Neuron (in vitro differentiated cells): ENCODE results near the gene DNAL1.

Experiments used
- H2AFZ ChIP-seq: one replicate; pipeline ENCODE4 v1.6.1; 2013; ENCODE audit warnings: low read depth, mild to moderate bottlenecking, inconsistent platforms, low read length, moderate library complexity
- H3K27me3 ChIP-seq: one replicate; pipeline ENCODE4 v1.6.1; 2013; ENCODE audit warnings: low read length; ENCODE audit not compliant: insufficient read depth
- H3K36me3 ChIP-seq: one replicate; pipeline ENCODE4 v1.6.1; 2013; ENCODE audit warnings: low read length; ENCODE audit not compliant: insufficient read depth
- H3K4me1 ChIP-seq: one replicate; pipeline ENCODE4 v1.6.1; 2013; ENCODE audit warnings: low read length; ENCODE audit not compliant: insufficient read depth
- H3K4me3 ChIP-seq: 2 replicates; pipeline ENCODE4 v1.5.1; 2013; ENCODE audit warnings: mild to moderate bottlenecking, low read length, moderate library complexity
- H3K9me3 ChIP-seq: one replicate; pipeline ENCODE4 v1.6.1; 2013; ENCODE audit warnings: low read length

Gene DNAL1

DNA sequence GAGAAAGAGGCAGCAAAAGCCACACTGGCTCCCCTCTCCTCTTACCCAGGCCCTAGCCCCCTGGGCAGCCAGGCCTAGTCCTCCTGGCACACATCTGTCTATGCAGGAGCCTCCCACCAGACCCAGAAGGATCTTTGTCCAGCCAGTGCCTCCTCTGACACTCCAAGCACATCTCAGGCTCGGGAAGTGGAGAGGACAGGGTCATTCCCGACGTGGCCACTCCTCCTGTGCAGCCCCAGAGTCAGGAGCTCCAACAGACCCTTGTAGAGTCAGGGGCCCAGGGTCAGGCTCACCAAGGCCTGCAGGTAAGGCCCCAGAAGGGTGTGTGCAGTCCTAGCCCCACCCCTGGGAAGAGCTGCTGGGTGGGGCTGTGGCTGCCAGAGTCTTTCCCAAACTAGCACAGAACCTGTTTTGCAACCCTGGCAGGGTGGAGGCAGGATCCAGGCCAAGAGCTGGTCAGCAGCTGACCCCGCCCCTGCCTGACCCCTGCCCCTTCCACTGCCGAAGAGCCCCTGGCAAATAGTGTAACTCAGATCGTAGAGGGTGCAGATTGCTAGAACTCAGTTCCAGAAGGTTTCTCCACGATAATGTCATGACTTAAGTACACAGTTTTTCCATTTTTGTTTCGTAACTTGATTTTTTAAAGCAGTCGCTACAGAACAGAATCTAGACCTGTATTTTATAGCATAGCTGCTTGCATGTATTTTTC lies 96.0 kb downstream of the DNAL1 start:
- H2AFZ ChIP-seq = no peak overlapping the region
- H3K4me3 ChIP-seq = peak overlapping the region; percentile 31
- H3K9me3 ChIP-seq = no peaks in the 10 kb centered on the region
- H3K36me3 ChIP-seq = peaks cover 19% of the 10 kb centered on the region
- peaks cover 37% of the 10 kb centered on the region for H3K4me1 ChIP-seq
- H3K27me3 ChIP-seq = no peaks in the 10 kb centered on the region

DNA sequence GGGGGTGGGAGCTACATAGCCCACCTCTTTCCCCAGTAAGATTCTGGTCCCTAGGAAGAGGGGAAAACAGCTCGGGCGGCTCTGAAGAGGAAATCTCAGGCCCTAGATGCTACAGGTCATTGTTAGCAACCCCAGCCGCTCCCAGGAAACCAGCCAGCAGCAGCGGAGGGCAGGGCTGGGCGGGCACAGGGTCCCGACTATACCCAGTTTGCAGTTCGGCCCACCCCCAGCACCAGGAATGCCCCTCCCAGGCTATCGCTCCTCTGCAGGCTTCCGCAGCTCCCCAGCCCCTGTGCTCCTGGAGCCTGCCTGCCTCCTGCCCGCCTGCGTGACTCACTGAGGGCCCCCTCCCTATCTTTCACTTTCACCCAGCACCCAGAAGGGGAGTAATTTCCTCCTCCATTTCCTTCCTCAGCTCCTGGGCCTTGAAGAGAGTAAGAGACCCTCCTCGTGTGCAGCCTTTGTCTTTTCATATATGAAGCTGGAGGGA lies 96.6 kb downstream of the DNAL1 start:
- peak overlapping the region; percentile 31 for H3K4me3 ChIP-seq
- peak overlapping the region; percentile 42 for H2AFZ ChIP-seq
- no peaks in the 10 kb centered on the region for H3K27me3 ChIP-seq
- H3K4me1 ChIP-seq = peaks cover 37% of the 10 kb centered on the region
- no peaks in the 10 kb centered on the region for H3K9me3 ChIP-seq
- peaks cover 19% of the 10 kb centered on the region for H3K36me3 ChIP-seq

DNA sequence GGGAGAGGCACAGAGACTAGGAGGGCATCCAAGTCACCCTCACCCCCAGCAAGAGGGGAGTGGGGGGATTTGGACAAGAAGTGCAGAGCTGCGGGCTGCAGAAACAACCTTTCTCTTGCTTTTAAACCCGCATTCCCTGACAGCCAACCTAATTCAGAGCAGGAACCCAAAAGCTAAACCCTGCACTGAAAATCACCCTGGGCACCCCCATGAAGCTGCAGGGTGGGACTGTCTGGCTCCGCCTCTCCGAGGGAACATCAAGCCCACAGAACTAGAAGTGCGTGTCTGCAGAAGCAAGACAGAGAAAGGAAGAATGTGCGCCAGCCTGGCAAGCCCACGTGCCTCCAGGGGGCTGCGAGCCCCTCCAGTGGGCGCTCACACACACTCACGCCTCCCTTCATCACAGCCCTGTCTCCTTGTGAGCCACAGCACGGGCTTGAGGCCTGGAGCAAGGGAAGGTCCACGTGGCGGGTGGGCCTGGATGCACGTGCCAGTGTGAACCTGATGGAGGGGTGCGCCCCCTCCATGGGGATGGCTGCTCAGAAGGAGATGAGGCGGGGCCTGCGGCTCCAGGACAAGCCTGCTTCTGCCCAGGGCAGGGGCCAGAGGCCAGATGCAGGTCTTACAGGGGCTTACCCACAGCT lies 97.2 kb downstream of the DNAL1 start:
- Histone ChIP-seq H3K9me3 (no peaks in the 10 kb centered on the region), H2AFZ (peak overlapping the region; percentile 42), H3K4me1 (peaks cover 41% of the 10 kb centered on the region), H3K4me3 (peak overlapping the region; percentile 31), H3K27me3 (no peaks in the 10 kb centered on the region), H3K36me3 (peaks cover 14% of the 10 kb centered on the region)

DNA sequence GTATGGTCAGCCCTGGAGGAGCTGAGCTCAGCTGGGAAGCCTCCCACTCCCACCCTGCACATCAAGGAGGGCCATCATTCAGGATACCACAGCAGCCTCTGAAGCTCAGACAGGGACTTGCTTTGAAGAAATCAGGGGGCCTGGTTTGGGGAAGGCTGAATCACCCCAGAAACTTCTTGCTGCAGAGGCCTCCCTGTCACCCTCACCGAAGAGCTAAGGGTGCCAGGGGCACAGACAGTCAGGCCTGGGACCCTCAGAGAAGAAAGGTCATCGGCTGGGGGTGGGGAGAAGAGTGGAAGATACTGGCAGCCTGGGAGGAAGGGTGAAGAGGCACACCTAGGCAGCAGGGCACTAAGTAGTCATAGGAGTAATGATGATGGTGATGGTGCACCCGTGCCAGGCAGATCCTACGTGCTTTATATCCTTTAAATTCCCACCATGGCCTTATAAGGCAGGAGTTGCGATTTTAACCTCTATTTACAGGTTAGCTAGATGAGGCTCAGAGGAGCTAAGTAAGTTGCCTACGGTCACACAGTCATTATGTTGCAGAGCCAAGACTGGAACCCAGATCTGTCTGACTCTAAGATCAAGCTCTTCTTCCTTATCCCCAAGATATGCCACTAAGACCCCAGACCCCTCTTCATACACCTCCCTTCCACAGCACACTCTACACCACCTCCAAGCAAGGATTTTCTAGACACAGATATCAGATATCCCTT lies 97.9 kb downstream of the DNAL1 start:
- Histone ChIP-seq H3K36me3 (peaks cover 11% of the 10 kb centered on the region), H3K4me1 (peaks cover 41% of the 10 kb centered on the region), H3K27me3 (no peaks in the 10 kb centered on the region), H2AFZ (no peak overlapping the region), H3K4me3 (no peak overlapping the region), H3K9me3 (no peaks in the 10 kb centered on the region)

DNA sequence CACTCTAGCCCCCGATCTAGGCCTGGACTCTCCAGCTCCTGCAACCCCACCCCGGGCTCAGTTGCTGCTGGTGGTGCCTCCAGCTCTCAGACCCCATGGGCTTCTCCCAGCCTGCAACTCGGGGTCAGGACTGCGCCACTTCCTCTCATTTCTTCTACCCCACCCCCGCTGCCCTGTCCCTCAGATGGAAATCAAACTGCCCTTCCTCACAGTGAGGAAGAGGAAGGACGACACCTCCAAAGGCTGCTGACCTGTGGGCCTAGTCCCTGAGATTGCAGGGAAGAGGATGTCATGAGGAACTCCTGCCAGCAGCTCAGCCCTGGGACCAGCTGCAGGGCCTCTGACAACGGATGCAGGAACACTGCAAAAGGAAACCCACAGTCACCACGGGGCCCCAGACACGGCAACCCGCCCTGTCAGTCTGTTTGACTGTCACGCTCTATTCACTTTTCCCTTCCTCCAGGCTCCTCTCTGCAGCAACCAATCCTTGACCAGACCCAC lies 98.7 kb downstream of the DNAL1 start:
- H3K36me3 ChIP-seq = peaks cover 8% of the 10 kb centered on the region
- H2AFZ ChIP-seq = no peak overlapping the region
- no peaks in the 10 kb centered on the region for H3K27me3 ChIP-seq
- H3K9me3 ChIP-seq = no peaks in the 10 kb centered on the region
- H3K4me3 ChIP-seq = no peak overlapping the region
- peaks cover 41% of the 10 kb centered on the region for H3K4me1 ChIP-seq

DNA sequence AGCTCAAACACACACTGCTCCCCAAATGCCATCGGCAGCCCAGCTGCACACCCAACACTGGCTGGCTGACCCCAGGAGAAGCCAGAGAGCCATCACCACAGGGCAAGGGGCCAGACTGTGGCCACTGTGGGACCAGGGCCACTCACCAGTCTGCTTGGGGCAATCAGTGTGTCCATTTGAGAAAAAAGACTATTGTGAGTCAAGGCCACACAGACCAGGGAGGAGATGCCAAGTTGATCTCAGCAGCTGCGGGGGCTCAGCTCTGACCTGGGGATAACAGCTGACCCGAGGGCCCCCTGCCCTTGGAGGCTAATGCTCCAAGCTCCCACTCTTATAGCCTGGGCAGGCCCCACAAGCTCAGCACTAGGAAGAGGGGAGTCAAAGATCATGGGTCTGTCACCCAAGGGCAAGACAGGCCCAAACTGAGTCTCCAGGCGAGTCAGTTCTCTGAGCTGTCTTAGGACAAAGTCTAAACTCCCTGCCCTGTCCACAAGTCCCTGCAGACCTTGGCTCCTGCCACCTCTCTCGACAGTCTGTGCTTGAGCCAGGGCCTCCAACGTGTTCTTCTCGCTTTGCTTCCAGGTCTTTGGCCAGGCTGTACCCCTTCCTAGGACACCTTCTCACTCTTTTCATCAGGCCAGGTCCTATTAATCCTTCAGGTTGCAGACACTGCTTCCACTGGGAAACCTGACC lies 99.5 kb downstream of the DNAL1 start:
- H2AFZ ChIP-seq = no peak overlapping the region
- H3K4me1 ChIP-seq = peaks cover 41% of the 10 kb centered on the region
- H3K4me3 ChIP-seq = no peak overlapping the region
- H3K36me3 ChIP-seq = peaks cover 2% of the 10 kb centered on the region
- H3K27me3 ChIP-seq = no peaks in the 10 kb centered on the region
- H3K9me3 ChIP-seq = no peaks in the 10 kb centered on the region

DNA sequence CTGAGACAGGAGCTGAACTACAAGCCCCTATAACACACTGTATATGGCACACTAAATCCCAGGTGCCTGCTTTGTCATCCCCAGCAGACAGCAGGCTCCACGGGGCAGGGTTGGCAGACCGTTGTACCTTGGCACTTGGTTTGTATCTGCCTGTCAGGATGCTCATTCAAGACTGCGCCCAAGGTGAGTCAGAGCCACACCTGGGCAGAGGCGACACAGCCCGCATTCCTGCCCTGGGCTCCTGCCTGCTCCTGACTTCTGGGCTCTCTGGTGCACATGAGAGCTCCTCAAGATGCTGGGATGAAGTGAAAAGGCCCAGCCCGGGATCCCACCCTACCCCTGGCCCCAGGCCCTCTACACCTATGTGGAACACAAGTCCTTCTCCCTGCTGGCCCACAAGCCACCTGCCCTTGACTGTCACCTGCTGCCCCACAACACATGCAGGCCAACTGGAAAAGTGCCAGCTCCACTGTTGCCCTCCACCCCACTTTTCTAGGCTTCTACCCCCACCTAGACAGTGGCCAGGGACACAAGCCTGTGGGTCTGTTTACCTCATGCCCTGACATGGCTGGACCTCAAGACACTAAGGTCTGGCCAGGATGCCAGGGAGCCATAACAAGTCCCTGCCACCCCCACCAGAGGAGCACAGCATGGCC lies 100.2 kb downstream of the DNAL1 start:
- Histone ChIP-seq H3K4me1 (peaks cover 41% of the 10 kb centered on the region), H3K27me3 (no peaks in the 10 kb centered on the region), H3K9me3 (no peaks in the 10 kb centered on the region), H2AFZ (no peak overlapping the region), H3K4me3 (no peak overlapping the region), H3K36me3 (peaks cover 2% of the 10 kb centered on the region)

DNA sequence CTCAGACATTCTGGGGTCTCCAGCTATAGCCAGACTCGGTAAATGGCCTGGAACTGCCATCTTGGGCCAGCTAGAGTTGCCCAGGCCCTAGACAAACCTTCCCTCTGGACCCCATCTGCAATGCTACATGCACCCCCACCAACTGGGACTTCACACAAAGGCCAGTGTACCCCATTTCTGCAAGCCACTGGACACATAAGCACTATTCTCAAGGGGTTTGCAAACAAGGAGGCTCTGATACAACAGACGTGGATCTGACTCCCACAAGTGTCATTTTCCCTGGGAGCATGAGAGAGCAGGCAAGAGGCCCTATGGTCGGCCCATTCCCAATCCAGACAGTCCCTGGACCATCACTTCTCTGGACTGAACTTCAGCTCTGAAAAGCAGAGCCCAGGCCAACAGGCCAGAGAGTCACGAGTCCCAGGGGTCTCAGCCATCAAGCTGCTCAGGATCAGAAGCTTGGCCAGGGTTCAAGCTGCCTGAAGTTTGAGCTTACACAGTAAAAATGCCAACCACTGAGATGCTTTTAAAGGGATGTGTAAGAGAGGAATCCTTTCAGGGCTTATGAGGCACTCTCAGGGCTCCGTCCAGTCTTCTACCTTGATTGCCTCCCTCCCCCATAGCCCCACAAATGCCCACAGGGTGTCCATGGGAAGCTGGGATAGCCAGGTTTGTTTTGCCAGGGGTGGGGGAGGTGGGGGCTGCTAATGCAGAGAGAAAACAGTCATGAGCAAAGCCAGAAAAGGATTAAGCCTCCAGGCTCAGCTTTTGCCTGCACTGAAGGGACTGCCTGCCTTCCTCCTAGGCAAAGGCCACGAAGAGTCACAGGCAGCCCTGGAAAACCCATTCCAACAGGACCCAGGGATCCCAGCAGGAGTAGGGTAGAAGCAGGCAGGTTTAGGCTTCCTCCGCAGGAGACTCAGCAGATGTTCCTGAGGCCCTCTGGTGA lies 101.1 kb downstream of the DNAL1 start:
- Histone ChIP-seq H3K36me3 (no peaks in the 10 kb centered on the region), H2AFZ (no peak overlapping the region), H3K9me3 (no peaks in the 10 kb centered on the region), H3K4me3 (no peak overlapping the region), H3K4me1 (peaks cover 37% of the 10 kb centered on the region), H3K27me3 (no peaks in the 10 kb centered on the region)

DNA sequence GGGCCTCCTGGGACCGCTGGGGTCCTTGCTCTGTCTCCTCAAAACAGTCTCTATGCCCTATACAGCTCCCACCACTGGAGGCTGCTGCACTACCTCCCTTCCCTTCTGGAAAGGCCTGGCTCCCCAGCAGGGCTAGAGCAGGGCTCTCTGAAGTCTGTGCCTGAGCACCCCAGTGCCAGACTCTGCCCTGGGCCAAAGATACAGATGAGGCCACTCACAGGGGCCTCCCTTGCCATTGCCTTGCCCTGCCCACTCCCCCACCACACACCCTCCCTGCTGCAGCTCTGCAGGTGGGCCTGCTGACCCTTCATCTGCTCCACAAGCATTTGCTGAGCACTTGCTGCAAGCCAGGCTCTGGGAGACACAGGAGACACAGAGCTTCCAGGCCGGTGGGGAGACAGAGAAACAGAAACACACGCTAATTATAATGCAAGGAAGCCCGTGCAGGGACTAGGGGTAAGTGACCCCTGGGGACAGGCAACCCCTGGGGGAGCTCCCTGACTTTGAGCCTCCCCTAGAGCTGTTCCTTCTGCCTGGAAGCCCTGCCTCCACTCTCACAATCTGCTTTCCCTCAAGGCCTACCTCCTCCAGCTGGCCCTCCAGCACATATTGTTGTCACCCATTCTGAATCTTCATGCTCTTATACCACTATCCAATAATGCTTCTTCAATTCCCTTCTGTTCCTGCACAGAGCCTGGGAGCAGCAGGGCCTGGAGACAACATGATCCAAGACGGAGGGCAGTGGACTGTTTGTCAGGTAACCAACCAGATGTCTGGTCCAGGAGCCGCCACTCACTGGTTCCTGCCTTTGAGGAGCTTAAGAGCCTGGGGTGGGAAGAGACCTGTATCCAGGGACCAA lies 102.0 kb downstream of the DNAL1 start:
- H3K4me3 ChIP-seq = no peak overlapping the region
- H3K27me3 ChIP-seq = no peaks in the 10 kb centered on the region
- no peak overlapping the region for H2AFZ ChIP-seq
- H3K9me3 ChIP-seq = no peaks in the 10 kb centered on the region
- H3K36me3 ChIP-seq = no peaks in the 10 kb centered on the region
- H3K4me1 ChIP-seq = peaks cover 28% of the 10 kb centered on the region

DNA sequence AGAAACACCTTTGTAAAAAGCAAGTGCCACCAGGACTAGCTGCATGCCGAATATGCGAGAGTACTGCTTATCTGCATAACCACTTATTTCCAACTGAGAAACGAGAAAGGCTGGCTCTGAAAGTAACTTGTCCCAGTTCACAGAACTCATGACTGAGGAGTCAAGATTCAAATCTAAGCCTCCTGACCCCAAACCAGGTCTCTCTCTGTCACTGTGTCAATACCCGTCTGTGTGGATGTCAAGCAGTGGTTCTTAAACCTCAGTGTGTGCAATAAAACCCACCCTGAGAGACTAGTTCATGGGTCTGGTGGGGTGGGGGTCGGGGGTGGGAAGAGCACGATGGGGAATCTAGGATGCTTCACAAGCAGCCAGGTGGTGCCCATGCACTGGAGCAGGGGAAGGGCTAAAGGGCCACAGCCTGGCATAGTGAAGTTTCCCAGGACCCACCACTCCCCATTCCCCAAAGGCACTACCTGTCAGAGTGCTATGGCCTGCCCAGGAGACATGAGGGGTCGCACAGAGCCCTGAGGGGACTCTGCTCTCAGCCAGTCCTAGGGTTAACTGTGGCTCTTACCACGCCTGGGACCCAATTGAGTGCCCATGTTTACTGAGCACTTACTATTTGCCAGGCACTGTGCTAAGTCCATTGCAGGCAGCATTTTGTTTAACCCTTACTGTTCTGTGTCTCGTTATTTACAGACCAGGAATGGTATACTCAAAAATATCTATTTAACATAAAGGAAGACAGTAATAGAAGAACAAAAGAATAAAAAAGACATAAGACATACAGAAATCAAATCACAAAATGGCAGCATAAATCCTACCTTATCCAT lies 102.8 kb downstream of the DNAL1 start:
- H3K36me3 ChIP-seq = no peaks in the 10 kb centered on the region
- no peak overlapping the region for H2AFZ ChIP-seq
- H3K27me3 ChIP-seq = no peaks in the 10 kb centered on the region
- no peaks in the 10 kb centered on the region for H3K9me3 ChIP-seq
- H3K4me3 ChIP-seq = no peak overlapping the region
- H3K4me1 ChIP-seq = peaks cover 20% of the 10 kb centered on the region
